Retinal pigment epithelial cell (primary cell): ENCODE data around the gene ACTG1.

ENCODE experiments used
- DNase-seq: peaks from one replicate; pipeline ENCODE4 v3.0.0-alpha.2; 2010; ENCODE audit warnings: low read depth
- H3K4me3 ChIP-seq: 2 replicates; pipeline ENCODE4 v1.5.1; 2011; ENCODE audit warnings: mild to moderate bottlenecking, low read length, control low read depth, moderate library complexity
- CTCF ChIP-seq: conservative IDR thresholded peaks from 2 replicates; pipeline ENCODE4 v1.5.1; 2011; ENCODE audit warnings: low read depth, low read length, control low read depth, inconsistent platforms

Gene ACTG1

GRCh38 chr17:81487487-81488275 lies 24.9 kb downstream of the ACTG1 start:
- DNase-seq, result no peak
- H3K4me3 ChIP-seq, result peak overlapping the region; percentile 38
- TF ChIP-seq CTCF, result no peak

- DNase-seq, result no peak
- no peak overlapping the region for H3K4me3 ChIP-seq
- no peak for TF ChIP-seq CTCF
Measured at GRCh38 chr17:81487089-81487486, 25.5 kb downstream of the ACTG1 start.

DNA sequence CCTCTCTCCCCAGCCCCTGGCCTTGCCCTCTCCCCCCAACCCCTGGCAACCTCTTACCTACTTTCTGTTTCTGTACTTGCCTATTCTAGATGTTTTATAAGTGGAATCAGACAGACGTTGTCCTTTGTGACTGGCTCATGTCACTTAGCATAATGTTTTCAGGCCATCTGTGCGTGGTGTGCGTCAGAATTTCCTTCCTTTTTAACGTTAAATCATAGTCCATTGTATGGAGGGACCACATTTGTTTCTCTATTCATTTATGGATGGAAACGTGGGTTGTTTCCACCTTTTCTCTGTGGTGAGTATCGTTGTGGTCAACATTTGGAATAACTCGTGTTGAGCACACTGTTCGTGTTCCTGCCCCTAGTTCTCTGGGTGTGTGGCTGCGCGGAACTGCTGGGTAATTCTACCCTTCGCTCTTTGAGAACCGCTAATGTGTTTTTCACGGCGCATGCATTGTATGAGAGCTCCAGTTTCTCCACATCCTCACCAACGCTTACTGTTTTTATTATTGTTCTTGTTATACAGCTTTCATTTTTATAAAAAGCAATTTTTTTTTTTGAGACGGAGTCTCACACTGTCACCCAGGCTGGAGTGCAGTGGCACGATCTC lies 26.3 kb downstream of the ACTG1 start:
- no peak for DNase-seq
- no peak overlapping the region for H3K4me3 ChIP-seq
- TF ChIP-seq CTCF, result no peak

GRCh38 chr17:81484195-81484979 lies 28.2 kb downstream of the ACTG1 start:
- DNase-seq, result no peak
- peak; percentile 65 for TF ChIP-seq CTCF
- peak overlapping the region; percentile 22 for H3K4me3 ChIP-seq

DNA sequence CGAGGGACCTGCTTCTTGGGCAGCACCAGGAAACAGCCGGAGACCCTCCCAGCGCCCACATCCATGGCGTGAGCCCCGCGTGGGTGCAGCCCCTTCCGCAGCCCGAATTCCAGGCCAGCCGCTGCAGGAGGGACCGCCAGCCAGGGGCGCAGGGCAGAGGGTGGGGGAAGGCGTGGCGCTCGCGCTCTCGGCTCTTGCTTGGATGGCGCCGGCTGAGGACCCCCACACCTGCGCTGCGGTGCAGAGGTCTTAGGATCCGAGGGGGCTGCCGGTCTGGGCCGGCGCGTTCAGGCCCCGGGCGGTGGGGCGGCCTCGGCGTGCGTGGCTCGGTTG lies 28.8 kb downstream of the ACTG1 start:
- TF ChIP-seq CTCF, result no peak

GRCh38 chr17:81483085-81483861 lies 29.3 kb downstream of the ACTG1 start:
- TF ChIP-seq CTCF, result no peak
- no peak for DNase-seq
- no peak overlapping the region for H3K4me3 ChIP-seq

More for the DNA sequence above, 28.8 kb downstream of the ACTG1 start:
- H3K4me3 ChIP-seq, result no peak overlapping the region
- DNase-seq, result no peak
